Epithelial cell of esophagus (primary cell): ENCODE results near the gene MAP4K3.
"Not testable (repeated sequence)": the region's sequence is repeated elsewhere in the genome, so short reads cannot be mapped to it uniquely, and the experiment has no call there.

Experiments
- DNase-seq: peaks from one replicate; pipeline ENCODE4 v3.0.0; 2010; ENCODE audit warnings: low read depth
- H3K4me3 ChIP-seq: 2 replicates; pipeline ENCODE4 v1.5.1; 2011; ENCODE audit warnings: mild to moderate bottlenecking, low read length, control low read depth
- TF ChIP-seq, protein P1 (sequence below): IDR thresholded peaks from 2 replicates; pipeline ENCODE4 v1.5.1; 2011; ENCODE audit warnings: low read depth, mild to moderate bottlenecking, low read length, control low read depth, inconsistent platforms; ENCODE audit not compliant: insufficient read depth; ENCODE audit errors: missing control alignments

Gene MAP4K3

GRCh38 chr2:39361511-39361910 is 75.6 kb downstream of the MAP4K3 start:
- no peak for DNase-seq
- no peak overlapping the region for H3K4me3 ChIP-seq
- TF ChIP-seq, protein P1, sequence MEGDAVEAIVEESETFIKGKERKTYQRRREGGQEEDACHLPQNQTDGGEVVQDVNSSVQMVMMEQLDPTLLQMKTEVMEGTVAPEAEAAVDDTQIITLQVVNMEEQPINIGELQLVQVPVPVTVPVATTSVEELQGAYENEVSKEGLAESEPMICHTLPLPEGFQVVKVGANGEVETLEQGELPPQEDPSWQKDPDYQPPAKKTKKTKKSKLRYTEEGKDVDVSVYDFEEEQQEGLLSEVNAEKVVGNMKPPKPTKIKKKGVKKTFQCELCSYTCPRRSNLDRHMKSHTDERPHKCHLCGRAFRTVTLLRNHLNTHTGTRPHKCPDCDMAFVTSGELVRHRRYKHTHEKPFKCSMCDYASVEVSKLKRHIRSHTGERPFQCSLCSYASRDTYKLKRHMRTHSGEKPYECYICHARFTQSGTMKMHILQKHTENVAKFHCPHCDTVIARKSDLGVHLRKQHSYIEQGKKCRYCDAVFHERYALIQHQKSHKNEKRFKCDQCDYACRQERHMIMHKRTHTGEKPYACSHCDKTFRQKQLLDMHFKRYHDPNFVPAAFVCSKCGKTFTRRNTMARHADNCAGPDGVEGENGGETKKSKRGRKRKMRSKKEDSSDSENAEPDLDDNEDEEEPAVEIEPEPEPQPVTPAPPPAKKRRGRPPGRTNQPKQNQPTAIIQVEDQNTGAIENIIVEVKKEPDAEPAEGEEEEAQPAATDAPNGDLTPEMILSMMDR, result no peak

GRCh38 chr2:39360342-39360741 is 76.7 kb downstream of the MAP4K3 start:
- not testable (repeated sequence) for H3K4me3 ChIP-seq, DNase-seq

DNA sequence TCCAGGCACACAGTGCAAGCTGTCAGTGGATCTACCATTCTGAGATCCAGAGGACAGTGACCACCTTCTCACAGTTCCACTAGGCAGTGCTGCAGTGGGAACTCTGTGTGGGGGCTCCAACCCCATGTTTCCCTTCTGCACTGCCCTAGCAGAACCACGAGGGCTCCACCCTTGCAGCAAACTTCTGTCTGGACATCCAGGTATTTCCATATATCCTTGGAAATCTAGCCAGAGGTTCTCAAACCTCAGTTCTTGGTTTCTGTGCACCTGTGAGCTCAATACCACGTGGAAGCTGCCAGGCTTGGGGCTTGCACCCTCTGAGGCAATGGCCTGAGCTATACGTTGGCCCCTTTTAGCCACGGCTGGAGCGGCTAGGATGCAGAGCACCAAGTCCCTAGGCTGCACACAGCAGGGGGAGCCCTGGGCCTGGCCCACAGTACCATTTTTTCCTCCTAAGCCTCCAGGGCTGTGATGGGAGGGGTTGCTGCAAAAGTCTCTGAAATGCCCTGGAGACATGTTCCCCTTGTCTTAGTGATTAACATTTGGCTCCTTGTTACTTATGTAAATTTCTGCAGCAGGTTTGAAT is 77.5 kb downstream of the MAP4K3 start:
- TF ChIP-seq, protein P1, result no peak
- no peak for DNase-seq
- no peak overlapping the region for H3K4me3 ChIP-seq

DNA sequence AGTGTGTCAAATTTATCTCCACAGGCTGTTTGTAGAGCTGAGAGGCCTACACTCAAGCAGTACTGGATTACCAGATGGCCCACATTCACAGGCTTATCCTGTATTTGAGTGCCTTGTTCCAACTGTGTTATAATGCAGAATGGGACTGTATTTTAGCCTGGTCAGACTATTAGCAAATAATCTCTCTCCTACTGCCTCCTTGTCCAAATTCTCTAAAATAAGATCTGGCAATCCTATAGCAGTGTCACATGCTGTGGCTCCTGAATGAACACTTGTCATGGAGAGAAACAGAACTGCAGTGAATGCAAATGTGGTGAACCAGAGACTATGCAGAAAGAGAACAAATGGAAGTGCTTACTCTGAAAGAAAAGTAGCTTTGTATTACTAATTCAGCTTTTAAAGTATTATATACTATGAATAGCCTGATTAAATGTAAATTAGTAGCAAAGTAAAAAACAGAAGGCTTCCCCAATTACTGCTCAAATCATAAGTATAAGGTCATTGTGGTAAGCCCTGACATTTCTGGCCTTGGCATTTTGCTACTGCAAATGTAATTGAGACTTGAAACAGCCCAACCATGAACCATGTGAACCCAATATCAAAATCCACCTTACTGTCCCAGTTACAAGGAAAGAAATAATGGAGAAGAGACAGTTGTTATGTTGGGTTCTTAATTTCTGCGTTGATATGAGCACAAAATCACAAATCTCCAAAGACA is 80.0 kb downstream of the MAP4K3 start:
- DNase-seq, result no peak
- TF ChIP-seq, protein P1, result no peak
- H3K4me3 ChIP-seq, result no peak overlapping the region

DNA sequence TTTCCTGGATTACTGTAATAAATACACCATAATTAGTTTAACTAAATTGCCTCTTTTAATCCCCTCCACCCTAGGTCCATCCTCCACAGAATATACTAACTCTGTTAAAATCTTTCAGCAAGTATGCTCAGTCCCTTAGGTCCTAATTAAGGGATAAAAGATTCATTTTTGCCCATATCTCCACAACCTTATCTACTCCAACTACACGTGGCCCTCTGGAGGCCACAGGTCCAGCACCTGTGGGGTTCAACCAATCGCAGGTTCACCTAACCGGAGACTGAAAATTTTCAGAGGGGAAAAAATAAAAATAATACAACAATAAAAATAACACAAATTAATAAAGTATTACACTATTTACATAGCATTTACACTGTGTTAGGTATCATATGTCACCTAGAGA is 86.4 kb downstream of the MAP4K3 start:
- TF ChIP-seq, protein P1, result no peak
- H3K4me3 ChIP-seq, result no peak overlapping the region
- DNase-seq, result no peak

GRCh38 chr2:39338502-39338901 is 98.6 kb downstream of the MAP4K3 start:
- TF ChIP-seq, protein P1, result no peak
- no peak overlapping the region for H3K4me3 ChIP-seq
- DNase-seq, result no peak

DNA sequence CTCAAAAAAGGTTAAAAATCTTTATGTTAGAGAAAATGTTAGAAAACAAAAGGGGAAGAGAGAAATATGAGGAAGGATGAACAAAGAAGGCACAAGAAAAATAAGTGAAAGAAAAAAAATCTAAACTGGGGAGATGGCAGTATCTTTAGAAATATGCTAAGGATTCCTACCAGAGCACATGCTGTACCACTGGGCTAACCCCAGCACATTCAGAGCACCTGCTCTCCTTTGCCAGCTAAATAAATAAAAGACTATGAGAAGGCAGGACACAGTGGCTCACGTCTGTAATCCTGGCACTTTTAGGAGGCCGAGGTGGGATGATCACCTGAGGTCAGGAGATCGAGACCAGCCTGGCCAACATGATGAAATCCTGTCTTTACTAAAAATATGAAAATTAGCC is 101.2 kb downstream of the MAP4K3 start:
- DNase-seq, result no peak

More for the DNA sequence above, 101.2 kb downstream of the MAP4K3 start:
- TF ChIP-seq, protein P1, result no peak
- H3K4me3 ChIP-seq, result no peak overlapping the region
